K562 (cell line): ENCODE measurements around the gene NELFA.

Source experiments
- GATA2 ChIP-seq: sonication (generic); formaldehyde crosslinking; IDR thresholded peaks from 2 replicates; pipeline ENCODE4 v1.4.0; 2020; ENCODE audit warnings: mild to moderate bottlenecking, missing genetic modification reagents
- JUN ChIP-seq, 2 experiments: sonication (generic) in 1 of 2; formaldehyde crosslinking in 1 of 2; IDR thresholded peaks; 2 replicates each; pipeline versions ENCODE4 v1.6.1 to v1.8.0; 2012 to 2022; ENCODE audit warnings: borderline replicate concordance in 2 of 2, mild to moderate bottlenecking in 2 of 2, improper control_type of control experiment in 1 of 2, low read depth in 1 of 2, low read length in 1 of 2, missing genetic modification reagents in 1 of 2
- ZFP1 ChIP-seq: fragments of 450-650 bp; formaldehyde crosslinking; IDR thresholded peaks from 2 replicates; pipeline ENCODE4 v1.4.0; 2020; ENCODE audit warnings: mild to moderate bottlenecking, mixed read lengths

GRCh38 chr4:2041239-2042130, 32.7 kb upstream of the NELFA start:
- no peak for TF ChIP-seq GATA2 (CRISPR knock-in tag)
- no peak for TF ChIP-seq JUN (IDR thresholded peaks at IDR 0.05; ENCODE audit: borderline replicate concordance, low read depth, low read length)
- TF ChIP-seq JUN (CRISPR knock-in tag; IDR thresholded peaks at IDR 0.05; ENCODE audit: borderline replicate concordance) = no peak
- TF ChIP-seq ZFP1 = no peak
